Neutrophil (primary cell): ENCODE results near the gene ASB6.

ENCODE experiments used
- H3K27ac ChIP-seq: fragments of 200-600 bp; sonication (generic); 2 replicates; pipeline ENCODE4 v1.5.1; 2016; ENCODE audit warnings: mild to moderate bottlenecking, moderate library complexity
- H3K27me3 ChIP-seq: fragments of 200-600 bp; sonication (generic); 2 replicates; pipeline ENCODE4 v1.6.0; 2016; ENCODE audit warnings: mild to moderate bottlenecking
- H3K36me3 ChIP-seq: fragments of 200-600 bp; sonication (generic); 2 replicates; pipeline ENCODE4 v1.5.1; 2017
- H3K4me1 ChIP-seq, 2 experiments: fragments of 200-600 bp in 1 of 2; sonication (generic) in 1 of 2; 1 replicate in 1 of 2; 2 replicates in 1 of 2; pipeline versions ENCODE4 v1.5.1 to v1.6.1; 2013 to 2016; ENCODE audit warnings: low read depth in 1 of 2, low read length in 1 of 2, mild to moderate bottlenecking in 1 of 2, moderate library complexity in 1 of 2; ENCODE audit not compliant: control insufficient read depth in 1 of 2, insufficient read depth in 1 of 2
- H3K4me3 ChIP-seq, 2 experiments: fragments of 200-600 bp in 1 of 2; sonication (generic) in 1 of 2; 1 replicate in 1 of 2; 2 replicates in 1 of 2; pipeline ENCODE4 v1.5.1; 2013 to 2016; ENCODE audit warnings: low read depth in 1 of 2, low read length in 1 of 2, mild to moderate bottlenecking in 1 of 2, moderate library complexity in 1 of 2
- H3K9me3 ChIP-seq: fragments of 200-600 bp; sonication (generic); 2 replicates; pipeline ENCODE4 v1.5.1; 2016
- CTCF ChIP-seq: fragments of 200-600 bp; sonication (generic); IDR thresholded peaks from 2 replicates; pipeline ENCODE4 v1.5.1; 2016; ENCODE audit warnings: antibody characterized with exemption

Gene ASB6

DNA sequence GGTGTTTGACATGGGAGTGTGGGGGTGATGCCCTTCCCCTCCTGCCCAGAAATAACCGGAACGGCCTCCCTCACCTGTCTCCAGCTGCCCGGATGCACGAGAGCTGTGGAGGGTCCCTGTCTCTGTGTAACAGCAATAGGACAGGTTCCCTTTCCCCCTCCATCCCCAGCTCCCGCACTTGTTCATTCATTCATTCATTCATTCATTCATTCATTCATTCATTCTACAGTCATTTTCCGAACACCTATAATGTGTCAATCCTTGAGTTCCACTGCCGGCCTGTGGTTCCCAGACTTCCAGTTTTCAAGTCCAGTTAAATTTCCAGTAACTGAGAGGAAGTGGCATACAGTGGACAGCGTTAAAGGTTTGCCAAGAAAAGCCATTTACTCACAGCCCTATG, 30.8 kb upstream of the ASB6 start:
- no peak for TF ChIP-seq CTCF
- H3K4me1 ChIP-seq = no peaks in the 10 kb centered on the region
- no peaks in the 10 kb centered on the region for H3K36me3 ChIP-seq
- H3K27ac ChIP-seq = no peak overlapping the region
- H3K27me3 ChIP-seq = peaks cover 82% of the 10 kb centered on the region
- no peak overlapping the region for H3K4me3 ChIP-seq
- no peaks in the 10 kb centered on the region for H3K9me3 ChIP-seq

- no peak for TF ChIP-seq CTCF
- H3K36me3 ChIP-seq = no peaks in the 10 kb centered on the region
- no peak overlapping the region for H3K27ac ChIP-seq
- peaks cover 83% of the 10 kb centered on the region for H3K27me3 ChIP-seq
- H3K9me3 ChIP-seq = no peaks in the 10 kb centered on the region
- H3K4me3 ChIP-seq = no peak overlapping the region
- H3K4me1 ChIP-seq = no peaks in the 10 kb centered on the region
Measured at GRCh38 chr9:129671519-129671918, 29.6 kb upstream of the ASB6 start.

DNA sequence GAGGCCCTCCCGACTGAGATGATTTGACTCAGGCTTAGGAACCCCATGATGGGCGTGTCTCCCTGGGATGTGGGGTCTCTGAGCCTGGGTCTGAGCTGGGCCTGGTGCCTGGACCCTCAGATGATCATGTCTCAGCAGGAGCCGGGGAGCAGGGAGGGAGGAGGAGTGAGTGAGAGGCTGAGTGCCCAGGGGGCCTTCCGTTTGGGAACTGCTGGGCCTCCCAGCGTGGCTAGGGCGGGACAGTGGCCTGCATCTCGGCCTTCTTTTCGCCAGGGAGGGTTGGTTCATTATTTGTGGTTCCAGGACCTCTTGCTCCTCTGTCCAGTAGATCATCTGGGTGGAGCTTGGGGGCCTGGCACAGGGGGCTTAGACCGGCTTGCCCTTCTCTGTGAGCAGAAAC, 29.1 kb upstream of the ASB6 start:
- peaks cover 83% of the 10 kb centered on the region for H3K27me3 ChIP-seq
- H3K4me1 ChIP-seq = no peaks in the 10 kb centered on the region
- H3K27ac ChIP-seq = no peak overlapping the region
- H3K9me3 ChIP-seq = no peaks in the 10 kb centered on the region
- no peaks in the 10 kb centered on the region for H3K36me3 ChIP-seq
- no peak for TF ChIP-seq CTCF
- H3K4me3 ChIP-seq = no peak overlapping the region

- no peak for TF ChIP-seq CTCF
- Histone ChIP-seq H3K27ac (no peak overlapping the region), H3K9me3 (no peaks in the 10 kb centered on the region), H3K4me3 (no peak overlapping the region), H3K27me3 (peaks cover 87% of the 10 kb centered on the region), H3K4me1 (peaks cover 0 to 6% of the 10 kb centered on the region in 2 experiments), H3K36me3 (no peaks in the 10 kb centered on the region)
Measured at GRCh38 chr9:129669946-129670345, 28.0 kb upstream of the ASB6 start.

- Histone ChIP-seq H3K4me3 (no peak overlapping the region), H3K27me3 (peaks cover 92% of the 10 kb centered on the region), H3K36me3 (no peaks in the 10 kb centered on the region), H3K4me1 (peaks cover 0 to 6% of the 10 kb centered on the region in 2 experiments), H3K9me3 (no peaks in the 10 kb centered on the region), H3K27ac (no peak overlapping the region)
- no peak for TF ChIP-seq CTCF
Measured at GRCh38 chr9:129669141-129669718, 27.3 kb upstream of the ASB6 start.

DNA sequence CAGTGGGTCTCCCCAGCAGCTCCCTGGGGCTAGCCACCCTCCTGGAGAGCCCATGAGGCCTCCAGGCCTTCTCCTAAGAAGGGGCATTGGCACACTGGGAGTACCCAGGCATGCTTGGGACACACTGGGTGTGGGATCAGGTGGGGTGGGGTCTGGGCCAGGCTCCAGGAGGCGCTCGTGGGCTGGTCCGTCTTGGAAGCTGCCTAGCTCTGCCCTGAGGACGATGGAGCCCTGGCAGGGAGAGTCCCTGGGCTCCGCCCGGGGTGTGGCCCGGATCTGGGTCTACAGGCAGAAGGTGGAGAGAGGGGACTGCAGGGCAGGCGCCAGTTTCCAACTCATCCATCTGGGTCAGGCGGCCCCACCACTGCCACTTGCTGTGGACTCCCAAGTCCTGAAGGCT, 25.9 kb upstream of the ASB6 start:
- Histone ChIP-seq H3K27ac (no peak overlapping the region), H3K4me1 (peaks cover 0 to 6% of the 10 kb centered on the region in 2 experiments), H3K9me3 (no peaks in the 10 kb centered on the region), H3K36me3 (no peaks in the 10 kb centered on the region), H3K27me3 (peaks cover 93% of the 10 kb centered on the region), H3K4me3 (no peak overlapping the region)
- no peak for TF ChIP-seq CTCF
